ENCODE measurements around the gene TPCN2.
A peak's percentile ranks its signal among the peaks of the same experiment; 100 is the strongest.

TPCN2 gene

GRCh38 chr11:69111624-69112542 is 63.2 kb downstream of the TPCN2 start:
- no peak for DNase-seq (ENCODE audit: low read depth, low spot score)

DNA sequence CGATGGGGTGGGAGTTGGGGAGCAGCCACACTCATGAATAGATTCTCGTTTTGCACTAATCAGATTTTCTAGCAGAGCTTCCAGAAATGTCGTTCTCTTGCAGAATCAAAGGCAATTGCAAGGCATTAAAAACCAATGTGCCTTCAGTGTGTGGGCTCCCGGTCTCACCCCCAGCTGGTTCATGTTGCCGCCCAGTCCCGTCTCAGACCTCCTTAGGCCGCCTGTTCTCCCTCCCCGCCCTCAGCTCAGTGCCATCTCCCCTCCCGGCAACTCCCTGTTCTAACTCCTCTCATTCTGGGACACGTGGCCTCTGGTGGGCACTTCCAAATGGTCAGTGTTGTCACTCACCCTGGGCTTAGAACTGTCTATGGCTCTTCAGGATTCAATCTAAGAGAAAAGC is 64.5 kb downstream of the TPCN2 start:
- DNase-seq (ENCODE audit: low read depth, low spot score): no peak

DNA sequence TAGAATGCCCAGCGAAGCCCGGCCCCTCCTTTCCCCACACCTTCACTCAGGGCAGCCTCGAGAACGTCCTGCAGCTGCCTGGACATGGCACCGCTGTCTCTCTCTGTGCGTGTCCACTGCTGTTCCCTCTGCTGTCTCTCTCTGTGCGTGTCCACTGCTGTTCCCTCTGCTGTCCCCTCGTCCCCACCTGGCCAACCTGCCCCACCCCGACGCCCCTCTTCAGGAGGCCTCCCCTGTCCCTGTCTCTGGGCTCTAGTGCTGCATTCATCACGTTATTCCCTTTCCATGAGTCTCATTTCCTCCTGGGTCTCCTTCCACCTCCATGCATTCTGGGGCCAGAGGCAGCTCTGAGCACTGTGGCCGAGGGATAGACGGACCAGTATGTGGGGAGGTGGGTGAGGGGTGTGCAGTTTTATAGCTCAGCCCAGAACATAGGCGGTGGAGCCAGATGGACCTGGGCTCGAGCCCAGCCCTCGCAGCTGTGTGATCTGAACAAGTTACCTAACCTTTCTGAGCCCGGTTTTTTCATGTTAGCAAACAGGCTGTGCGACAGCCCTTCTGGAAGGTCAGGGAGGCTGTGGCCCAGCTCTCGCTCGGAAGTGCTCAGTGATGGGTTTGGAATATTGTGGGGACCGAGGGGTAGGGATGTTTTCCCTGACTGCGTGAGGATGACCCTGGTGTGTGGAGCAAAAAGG is 65.1 kb downstream of the TPCN2 start:
- DNase-seq (ENCODE audit: low read depth, low spot score): no peak

DNA sequence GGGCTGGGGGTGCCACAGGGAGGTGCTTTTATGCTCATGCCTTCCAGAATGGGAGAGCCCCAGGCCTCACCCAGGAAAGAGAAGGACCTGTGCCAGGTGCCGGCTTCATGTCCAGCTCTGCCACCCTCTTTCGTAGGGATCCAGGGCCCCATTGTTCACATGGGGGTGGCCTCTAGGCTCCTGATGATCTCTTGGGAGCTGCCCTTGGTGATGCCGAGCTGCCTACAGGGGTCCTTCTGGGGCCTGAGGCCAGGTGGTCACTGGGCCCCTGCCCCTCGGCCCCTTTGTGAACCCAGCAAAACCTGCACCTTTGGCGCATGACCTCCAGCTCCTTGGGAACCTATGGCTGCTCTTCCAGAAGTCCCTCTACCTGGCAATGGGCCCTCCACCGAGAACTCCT is 65.6 kb downstream of the TPCN2 start:
- no peak for DNase-seq (ENCODE audit: low read depth, low spot score)

DNA sequence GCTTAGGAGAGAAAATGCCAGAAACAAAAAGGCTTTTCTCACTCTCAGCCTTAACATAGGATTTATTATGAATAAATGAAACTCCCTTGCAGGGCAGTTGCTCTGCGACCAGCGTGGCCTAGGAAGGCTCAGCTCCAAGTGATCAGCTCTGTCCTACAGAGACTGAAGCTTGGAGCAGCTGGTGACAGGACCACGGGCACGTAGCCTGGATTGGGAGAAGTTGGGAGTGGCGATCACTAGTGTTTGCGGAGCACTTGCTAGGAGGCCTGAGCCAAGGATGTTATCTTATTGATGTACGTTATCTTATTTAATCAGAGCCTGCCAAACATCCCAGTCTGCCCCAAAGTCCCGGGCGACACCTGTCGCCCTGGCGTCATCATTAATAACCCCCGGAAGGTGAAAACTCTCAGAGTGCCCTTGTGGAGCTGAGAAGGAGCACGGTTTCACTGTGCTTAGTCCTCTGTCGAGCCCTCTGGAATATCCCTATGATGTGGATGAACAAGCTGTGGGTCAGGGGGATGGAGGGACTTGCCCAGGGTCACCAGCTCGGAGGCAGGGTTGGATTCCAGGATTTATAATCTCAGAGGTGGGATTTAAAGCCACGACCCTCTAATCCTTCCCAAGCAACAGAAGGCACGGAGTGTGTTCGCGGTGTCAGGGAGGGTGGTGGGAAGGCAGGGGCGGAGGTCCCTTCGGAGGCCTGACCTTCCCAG is 66.2 kb downstream of the TPCN2 start:
- DNase-seq (ENCODE audit: low read depth, low spot score): no peak

GRCh38 chr11:69115586-69116560 is 67.1 kb downstream of the TPCN2 start:
- DNase-seq (ENCODE audit: low read depth, low spot score): no peak

- DNase-seq (ENCODE audit: low read depth, low spot score): no peak
These were observed 67.9 kb downstream of the TPCN2 start for GRCh38 chr11:69116671-69117070.

DNA sequence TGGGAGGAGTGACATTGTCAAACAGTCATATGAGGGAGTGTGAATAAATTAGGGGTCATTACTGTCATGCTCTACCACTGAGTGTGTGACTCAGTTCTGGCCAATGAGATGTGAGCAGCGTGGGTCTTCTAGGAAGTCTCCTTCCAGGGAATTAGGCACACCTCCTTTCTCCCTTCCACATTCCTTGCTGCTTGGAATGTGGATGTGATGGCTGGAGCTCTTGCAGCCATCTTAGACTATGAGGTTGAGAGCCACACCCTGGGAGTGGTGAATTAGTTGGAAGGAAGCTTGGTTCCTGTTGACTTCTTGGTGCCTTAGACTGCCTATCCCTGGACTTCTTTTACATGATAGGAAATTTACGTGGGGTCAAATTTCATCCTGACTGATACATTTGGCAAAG is 70.5 kb downstream of the TPCN2 start:
- no peak for DNase-seq (ENCODE audit: low read depth, low spot score)

DNA sequence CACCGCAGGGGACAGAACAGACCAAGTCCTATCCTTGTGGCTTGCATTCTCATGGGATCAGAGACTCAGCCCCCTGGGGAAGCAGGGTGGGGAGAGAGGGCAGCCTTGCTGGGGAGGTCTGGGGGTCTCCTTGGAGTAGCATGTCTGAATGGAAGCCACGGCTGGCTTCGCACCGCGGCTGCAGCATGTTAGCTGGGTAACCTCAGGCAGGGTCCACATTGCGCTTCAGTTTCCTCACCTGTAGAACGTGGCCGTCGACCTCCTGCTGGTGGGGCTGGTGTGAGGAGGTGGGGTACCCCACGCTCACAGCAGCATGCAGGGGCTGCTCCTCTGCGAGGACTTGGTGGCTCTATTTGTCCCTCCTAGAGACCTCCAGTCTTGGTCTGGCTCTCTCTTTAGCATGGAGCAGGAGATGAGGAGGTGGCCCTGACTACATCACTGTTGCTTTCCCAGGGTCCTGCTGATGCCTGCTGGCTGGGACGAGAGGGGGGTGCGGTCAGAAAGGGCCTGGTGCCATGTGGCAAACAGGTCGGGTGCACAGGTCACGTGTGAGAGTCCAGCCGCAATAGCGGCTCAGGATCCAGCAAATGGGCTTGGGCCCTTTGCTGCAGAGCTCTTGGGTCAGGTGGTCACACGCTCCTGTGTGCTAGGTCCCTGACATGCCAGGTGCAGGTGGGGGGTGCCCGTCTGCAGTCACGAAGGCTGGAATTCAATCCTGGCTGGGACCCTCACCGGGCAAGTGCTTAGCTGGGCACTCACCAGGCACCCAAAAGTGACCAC is 71.6 kb downstream of the TPCN2 start:
- no peak for DNase-seq (ENCODE audit: low read depth, low spot score)

DNA sequence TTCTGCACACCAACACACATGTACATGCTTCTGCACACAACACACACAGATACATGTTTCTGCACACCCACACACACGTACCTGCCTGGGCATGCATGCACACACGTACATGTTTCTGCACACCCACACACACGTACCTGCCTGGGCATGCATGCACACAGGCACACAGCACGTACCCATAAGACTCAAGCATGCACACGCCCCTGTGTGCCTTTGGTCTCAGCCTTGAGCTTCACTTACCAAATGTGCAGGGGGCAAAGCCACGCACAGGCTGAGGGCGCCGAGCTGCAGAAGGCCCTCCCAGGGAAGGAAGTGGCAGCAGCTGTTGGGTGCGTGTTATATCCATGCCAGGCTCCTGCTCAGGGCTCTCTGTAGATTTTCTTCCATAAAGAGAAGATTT is 72.3 kb downstream of the TPCN2 start:
- no peak for DNase-seq (ENCODE audit: low read depth, low spot score)

- DNase-seq (ENCODE audit: low read depth, low spot score): no peak
These were observed 73.0 kb downstream of the TPCN2 start for GRCh38 chr11:69121621-69122325.

GRCh38 chr11:69122326-69122629 is 73.5 kb downstream of the TPCN2 start:
- no peak for DNase-seq (ENCODE audit: low read depth, low spot score)

DNA sequence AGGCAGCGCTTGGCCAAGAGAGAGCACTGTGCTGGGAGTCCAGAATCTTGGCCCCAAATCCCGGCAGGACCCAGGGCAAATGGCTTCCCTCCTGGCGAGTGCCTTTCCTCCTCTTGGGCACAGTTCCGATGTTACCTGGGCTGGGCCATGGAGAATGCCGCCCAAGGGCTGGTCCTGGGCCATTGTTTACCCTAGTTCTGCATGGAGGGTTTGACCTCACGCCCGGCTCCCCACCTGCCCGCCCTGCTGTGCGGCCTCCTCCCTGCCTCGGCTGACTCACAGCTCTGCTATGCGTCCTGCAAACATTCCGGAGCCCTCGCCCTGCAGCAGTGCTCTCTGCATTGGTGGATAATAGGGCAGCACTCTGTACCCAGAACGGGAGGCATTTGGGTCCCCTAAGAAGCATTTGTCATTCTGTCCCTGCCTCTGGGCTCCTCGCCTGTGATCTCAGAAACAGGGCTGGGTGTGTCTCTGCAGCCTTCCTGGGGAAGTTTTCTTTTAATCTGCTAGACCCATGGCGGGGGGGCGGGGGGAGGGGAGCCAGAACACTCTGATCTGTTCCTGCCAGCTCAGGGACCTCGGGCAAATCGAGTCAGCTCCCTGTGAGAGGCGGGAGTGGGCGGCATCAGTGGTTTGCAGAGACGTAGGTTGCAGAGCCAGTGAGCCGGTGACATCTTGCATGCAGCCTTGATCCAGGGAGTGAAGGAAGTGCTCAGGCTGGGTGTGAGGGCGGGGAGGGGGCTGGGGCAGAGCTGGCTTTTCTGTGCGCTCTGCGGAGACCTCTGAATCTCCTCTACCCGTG is 74.1 kb downstream of the TPCN2 start:
- peak; percentile 31 for DNase-seq (ENCODE audit: low read depth, low spot score)

DNA sequence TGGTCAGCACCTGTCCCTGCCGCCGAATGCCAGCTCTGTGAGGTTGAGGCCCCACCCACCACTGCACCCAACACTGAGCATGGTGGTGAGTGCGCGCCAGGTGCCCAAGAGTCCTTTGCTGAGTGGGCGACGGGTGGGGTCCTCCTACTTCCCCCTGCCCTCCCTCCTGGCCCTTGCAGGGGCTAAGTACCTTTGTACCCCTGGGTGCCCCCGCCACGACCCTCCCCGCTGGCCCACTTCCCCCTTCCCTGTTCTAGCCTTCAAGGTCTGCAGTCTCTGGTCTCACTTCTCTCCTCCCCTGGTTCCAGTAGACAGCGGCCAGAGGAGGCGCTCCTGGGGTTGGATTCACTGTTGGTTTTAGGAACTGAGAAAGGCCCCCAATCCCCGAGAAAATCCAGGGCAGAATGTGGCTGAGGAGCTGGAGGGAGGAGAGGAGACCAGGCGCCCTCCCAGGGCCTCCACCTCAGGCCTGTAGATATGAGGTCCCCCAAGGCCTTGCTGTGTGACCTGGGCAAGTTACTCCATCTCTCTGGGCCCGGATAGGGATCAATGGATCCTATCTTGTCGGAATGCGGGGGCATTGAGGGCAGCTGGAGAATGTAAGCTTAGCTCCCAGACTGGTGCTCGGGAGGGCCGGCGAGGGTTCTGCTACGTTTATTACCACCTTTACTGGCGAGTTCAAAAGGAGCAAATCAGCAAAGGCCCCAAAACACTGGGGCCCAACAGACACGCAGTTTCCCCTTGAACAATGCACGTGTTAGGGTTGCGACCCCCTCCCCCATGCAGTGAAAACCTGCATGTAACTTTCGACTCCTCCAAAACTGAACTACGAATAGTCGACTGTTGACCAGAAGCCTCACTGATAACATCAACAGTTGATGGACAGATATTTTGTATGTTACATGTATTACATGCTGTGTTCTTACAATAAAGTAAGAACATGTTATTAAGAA is 75.1 kb downstream of the TPCN2 start:
- DNase-seq (ENCODE audit: low read depth, low spot score): no peak

- DNase-seq (ENCODE audit: low read depth, low spot score): no peak
These were observed 77.1 kb downstream of the TPCN2 start for GRCh38 chr11:69125861-69126260.

DNA sequence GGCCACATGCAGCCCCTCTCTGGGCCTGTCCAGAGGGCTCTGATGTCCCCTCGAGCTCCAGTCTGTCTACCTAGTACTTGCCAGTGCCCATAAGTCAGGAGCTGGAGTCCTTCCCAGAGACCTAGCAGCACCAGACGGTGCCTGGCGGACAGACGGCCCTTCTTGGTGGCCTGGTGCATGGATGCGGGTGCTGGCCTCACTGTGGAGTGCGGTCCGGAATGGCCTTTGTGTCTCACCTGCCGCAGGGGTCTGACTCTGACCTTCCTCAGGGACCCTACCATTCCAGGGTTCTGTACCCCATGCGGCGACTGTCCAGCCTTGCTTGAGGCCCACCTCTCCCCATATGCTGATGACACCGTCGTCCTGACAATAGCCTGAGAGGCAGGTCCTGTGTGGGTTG is 77.6 kb downstream of the TPCN2 start:
- DNase-seq (ENCODE audit: low read depth, low spot score): no peak

DNA sequence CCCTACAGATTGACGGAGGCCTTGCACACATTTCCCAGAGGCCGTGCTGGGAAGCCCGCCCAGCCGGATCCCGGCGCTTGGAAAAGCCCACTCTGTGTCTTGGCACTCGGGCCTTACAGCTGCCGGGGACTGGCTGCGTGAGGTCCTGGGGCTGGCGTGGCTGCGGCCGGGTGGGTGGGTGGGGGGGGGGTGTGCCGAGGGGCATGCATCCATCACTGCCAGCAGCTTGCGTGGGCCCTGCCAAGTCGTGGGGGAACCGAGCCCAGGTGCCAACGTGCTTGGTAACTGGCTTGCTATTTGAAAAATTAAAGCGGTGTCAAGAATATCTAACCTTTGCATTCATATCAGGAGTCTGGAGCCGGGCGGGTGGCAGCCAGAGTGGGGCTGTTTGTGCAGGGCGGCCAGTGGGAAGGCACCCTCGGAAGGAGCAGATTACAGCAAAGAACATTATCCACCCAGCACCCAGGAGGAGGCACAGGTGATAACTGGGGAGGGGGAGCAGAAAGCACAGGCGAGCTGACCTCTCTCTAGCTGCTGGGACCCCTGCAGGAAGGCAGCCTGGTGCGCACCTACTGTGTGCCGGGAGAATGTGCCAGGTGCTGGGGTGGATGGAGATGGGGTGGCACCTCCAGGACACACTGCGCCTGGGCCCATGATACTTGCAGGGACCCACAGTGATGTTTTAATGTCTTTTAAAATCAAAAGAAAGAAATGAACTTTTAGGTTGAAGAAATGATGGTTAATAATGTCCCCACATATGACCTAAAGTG is 78.5 kb downstream of the TPCN2 start:
- no peak for DNase-seq (ENCODE audit: low read depth, low spot score)
